Measurements from ENCODE around the gene TBC1D8.
A peak's percentile ranks its signal among the peaks of the same experiment; 100 is the strongest.

GRCh38 chr2:101150306-101151145, 656 bp downstream of the TBC1D8 start:
- TF ChIP-seq, protein P1, sequence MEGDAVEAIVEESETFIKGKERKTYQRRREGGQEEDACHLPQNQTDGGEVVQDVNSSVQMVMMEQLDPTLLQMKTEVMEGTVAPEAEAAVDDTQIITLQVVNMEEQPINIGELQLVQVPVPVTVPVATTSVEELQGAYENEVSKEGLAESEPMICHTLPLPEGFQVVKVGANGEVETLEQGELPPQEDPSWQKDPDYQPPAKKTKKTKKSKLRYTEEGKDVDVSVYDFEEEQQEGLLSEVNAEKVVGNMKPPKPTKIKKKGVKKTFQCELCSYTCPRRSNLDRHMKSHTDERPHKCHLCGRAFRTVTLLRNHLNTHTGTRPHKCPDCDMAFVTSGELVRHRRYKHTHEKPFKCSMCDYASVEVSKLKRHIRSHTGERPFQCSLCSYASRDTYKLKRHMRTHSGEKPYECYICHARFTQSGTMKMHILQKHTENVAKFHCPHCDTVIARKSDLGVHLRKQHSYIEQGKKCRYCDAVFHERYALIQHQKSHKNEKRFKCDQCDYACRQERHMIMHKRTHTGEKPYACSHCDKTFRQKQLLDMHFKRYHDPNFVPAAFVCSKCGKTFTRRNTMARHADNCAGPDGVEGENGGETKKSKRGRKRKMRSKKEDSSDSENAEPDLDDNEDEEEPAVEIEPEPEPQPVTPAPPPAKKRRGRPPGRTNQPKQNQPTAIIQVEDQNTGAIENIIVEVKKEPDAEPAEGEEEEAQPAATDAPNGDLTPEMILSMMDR (IDR thresholded peaks at IDR 0.05): peak in 1 of 6 experiments; percentile 12
- TF ChIP-seq POLR2A (IDR thresholded peaks at IDR 0.05): no peak
